HG03378 (cell line): ENCODE results near the gene POLR1A.

ENCODE experiments used
- ATAC-seq: cut with Tn5 transposase; IDR thresholded peaks from one replicate; pipeline ENCODE4 v1.9.1; 2021; ENCODE audit warnings: mild to moderate bottlenecking, moderate library complexity; ENCODE audit not compliant: unreplicated experiment

POLR1A gene

DNA sequence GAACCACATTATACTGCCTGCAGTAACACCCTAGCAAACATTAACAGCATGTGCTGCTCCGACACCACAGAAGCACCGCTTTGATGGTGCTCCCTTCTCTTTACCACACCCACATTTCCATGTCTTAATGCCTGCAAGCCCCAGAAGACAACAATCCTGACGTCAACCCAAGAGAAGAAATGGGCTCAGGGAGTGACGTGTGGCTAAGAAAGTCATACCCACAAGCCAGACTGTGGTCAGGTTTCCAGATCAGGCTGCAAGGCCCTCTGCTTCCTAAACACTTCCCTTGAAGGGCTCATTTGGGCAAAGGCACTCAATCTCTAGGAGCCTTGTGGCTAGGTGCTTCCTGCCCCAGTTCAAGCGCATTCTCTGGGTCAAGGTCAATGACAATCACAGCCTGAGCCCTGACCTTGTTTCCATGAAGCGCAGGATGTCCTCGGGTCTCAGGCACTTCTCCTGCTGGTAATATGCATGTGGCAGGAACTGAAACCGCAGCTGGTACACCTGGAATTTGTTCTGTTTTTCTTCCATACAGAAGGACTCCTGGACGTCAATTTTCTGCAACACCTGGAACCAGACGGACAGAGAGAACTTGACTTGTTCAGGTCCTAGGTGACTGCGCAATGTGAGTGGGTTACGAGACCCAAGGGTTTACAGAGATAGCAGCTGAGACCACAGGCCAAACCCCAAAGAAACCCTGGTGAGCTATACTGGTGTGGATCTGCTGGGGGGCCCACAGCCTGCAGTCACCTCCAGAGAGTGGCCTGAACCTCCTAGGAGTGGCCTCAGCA, 67.2 kb downstream of the POLR1A start:
- no peak for ATAC-seq

DNA sequence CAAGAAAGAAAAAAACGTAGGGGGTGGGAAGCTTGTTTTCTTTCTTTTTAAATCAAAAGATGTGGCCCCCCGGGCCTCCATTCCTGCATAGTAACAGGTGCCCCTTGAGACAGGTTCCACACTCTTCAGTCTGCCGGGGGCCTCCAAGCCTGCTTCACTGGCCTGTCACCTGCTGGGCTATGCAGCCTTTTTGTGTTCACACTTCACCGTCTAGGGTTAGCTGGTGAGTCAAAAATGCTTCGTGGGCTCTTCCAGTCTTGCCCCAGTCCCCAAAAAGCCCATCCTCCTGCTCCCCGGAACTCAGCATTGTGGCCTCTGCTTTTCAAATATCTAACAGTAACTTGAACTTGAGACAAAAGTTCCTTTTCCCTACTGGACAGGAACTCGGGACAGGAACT, 67.9 kb downstream of the POLR1A start:
- no peak for ATAC-seq

DNA sequence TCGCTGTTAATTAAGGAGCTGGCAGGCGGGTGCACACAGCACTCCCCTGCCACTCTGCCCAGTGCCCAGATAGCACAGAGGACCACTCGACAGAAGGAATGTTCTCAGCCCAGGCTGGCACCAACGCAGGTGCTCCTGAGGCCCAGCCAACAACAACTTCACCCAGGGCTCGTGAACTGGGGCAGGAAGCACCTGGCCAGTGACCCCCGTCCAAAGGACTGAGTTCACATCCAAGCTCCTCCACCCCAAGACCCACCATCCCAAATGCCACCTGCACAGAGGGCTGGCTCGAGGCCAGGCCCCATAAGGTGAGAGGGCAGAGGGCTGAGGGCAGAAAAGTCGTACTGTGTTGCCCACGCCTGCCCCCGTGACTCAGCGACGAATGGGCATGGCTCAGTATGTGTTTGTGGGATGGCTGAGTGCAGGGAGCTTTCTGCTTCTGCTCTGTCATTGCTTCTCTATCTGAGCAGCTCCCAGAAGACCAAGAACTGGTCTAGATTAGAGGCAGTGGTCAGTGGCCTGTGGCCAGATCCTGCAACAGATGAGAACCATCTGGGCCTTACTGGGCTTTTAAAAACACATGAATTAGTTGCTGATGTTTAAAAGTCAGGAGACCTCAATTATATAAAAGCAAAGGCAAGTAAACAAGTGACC, 68.4 kb downstream of the POLR1A start:
- no peak for ATAC-seq

DNA sequence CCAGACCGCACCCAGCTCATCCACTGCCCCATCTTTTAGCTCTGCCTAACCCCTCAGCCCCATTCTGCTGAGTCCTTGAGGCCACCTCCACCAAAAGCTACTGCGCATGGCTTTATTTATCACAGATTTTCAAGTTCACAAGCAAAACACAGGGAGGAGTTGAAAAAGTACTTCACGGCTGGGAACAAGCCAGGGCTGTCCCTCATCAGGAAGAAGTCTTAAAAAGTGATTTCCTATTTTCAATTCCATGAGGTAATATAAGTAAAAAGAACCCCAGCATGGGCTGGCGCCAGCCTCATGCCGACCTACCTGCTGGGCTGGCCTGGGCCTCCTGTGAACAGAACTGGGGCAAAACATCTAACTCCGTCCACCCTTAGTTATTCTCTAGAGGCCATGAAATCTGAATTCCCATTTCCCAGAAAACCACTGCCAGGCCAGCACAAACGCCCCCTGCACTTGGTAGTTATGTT, 69.0 kb downstream of the POLR1A start:
- ATAC-seq = no peak

DNA sequence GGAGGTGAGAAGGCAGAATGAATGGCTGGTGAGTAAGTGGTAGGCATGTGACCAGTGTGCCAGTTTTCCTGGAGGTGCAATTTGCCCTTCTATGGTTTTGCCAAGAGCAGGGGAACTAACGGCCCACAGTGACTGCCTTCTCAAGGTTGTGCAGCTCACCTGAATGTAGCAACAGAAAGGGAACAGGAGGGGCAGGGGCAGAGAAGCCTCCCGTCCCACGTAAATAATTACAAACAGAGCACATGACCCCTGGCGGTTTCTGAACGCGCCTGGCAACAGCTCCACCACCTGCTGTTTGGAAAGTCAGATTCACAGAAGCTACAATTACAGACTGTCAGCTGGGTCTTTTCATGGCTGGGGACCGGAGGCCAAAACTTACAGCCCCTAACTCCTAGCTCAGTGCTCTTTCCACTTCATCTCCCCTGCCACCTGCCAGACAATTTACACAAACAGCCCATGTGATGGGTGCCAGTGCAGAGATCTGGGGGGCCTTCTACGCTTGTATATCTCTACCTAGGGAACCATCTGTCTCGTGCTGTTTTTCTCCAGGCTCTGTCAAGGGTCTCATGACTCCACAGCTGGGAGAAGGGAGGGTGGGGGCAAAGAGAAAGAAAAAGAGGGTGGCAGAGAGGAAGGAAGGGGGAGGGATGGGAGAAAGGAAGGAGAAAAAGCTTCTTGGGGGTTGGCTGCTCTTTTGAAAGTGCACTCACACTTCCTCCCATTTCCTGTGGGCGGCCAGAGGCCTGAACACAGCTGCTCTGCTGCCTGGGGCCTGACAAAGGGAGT, 69.6 kb downstream of the POLR1A start:
- ATAC-seq = peak; percentile 60

DNA sequence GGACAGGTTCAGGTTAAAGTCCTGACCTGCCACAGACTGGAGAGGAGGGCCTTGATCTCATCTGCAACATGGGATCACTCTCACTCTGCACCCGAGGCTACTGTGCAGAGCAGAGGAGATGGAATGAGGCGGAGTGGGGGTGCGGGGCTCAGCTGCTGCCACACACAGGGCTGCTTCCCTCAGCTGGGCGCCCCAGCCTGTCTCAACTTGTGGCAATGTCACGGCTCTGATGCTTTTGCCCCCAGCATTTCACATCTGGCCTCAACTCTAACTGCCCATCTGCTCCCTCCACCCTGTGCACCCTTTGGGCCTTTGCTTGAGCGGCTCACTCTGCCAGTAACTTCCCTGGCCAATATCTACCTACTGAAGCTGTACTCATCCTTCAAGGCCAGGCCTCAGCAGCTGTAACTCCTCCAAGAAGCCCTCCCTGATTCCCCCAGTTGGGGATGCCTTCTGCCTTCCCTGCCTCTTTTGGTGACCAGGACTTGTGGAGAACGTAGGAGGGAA, 70.3 kb downstream of the POLR1A start:
- ATAC-seq = no peak

DNA sequence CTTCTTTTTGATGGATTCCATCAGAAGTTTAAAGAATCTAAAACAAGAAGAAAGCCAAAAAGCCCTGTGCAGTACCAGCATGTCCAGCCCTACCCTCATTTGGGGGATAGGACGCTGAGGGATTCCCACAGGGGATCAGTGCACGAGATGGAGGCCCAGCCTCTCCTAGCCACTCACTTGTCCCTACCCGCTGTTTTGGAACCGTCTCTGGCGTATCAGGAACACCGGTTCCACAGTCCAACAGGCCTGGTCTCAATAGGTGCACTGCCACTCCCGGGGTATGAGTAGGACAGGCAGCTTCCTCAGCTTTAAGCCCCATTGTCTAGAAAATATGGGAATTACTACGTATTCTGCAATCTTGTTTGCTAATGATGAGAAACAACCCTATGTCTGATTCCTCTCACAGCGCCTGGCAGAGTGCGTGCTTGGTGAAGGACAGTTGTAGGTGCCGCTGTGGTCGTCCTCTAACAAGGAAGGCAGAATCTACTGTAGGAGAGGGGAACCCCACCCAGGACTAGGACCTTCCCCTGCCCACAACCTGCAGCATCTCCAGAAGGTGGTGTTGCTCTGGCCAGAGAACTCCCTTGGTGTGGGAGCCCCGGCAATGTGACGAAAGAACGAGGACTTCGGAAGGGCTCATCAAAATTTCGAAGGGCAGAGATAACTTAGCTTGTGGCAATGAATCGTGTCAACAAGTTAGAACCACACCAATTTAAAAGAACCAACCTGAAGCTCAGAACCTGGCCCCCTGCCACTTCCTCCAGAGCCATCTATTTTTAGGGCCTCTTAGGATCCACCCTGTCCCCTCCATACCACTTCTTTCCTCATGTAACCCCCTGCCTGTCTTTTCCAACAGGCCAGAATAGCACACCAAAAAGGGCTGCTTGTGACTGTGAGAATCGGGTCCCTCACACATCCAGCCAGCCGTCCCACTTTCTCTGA, 71.7 kb downstream of the POLR1A start:
- ATAC-seq = no peak

DNA sequence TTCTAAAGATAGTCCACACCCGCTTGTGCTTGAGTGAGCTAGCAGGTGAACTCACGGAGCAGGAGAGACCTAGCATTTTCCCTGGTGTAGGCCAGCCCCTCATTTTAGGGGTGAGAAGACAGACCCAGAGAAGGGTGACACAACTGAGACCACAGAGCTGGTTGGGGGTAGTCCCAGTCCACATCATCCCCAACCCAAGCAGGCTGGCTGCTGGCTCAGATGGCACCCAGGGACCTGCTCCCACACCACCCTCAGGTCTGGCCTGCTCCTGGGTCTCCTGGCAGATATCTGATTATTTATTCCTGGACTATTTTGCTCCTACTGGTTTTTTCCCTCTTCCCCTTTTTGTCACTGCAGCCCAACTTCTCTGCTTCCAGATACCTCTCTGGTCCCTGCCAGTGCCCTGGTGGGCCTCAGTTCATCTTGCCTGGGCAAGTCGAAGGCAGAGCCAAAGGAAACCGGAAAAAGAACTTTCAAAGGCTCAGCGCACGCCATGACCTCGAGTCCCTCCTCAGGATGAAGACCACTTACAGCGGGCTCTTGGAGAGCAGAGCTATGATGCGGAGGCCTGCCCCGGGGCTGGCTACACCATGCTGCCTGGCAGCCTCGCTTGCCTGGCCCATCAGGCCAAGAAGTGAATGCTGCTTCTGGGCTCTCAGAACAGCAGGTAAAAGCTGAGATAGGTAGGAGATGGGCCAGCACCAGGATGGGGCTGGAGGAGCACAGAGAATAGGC, 72.7 kb downstream of the POLR1A start:
- no peak for ATAC-seq

DNA sequence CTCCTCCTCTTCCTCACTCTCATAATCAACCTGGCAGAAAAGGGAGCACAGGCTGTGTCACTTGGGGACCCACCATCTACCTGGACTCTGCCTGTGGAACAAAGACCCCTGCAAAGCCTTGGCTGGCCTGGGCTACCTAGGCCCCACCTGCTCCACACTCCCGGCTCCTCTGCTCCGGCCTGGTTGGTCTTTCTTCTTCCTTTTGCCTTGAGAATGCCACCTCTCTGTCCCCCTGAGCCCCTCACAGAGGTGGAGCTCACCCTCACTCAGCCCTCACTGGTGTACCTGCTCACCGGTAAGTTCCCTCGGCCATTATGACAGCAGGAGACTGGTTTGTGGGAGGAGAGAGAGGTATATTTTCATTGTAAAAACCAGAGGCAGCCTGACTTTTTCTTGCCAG, 74.1 kb downstream of the POLR1A start:
- no peak for ATAC-seq

DNA sequence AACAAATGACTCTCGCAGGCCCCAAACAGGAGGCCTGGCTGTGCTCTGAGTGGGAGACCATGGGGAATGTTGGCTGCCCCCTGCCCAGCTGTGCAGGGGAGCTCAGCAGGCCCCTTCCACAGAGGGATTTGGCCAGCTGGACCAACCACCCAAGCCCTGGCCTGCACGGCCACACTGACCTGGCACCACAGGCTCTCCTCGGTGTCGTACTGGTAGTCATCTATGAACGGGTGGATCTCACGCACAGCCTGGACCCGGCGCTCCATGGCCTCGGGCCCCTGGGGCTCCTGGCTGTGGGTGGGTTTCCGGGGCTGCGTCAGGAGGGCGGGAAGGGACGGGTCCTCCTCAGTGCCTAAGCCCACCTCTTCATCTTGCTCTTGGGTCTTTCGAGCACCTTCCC, 74.5 kb downstream of the POLR1A start:
- ATAC-seq = no peak

DNA sequence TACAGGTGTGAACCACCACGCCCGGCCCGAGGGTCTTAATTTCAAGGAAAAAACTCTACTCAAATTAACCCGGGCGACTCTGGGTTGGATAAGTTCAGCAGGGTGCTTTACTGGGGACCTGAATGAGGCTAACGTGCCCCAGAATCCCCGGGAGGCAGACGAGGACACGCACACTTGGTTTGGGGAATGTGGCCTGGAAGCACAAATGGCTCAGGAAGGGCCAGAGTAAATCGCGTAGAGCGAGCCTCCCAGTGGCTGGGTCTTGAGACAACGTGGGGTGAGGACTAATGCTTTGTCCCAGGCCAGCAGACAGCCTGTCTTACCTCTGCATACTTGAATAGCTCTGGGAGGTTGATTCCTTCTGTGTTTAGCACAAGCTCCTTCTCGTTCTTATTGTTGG, 75.8 kb downstream of the POLR1A start:
- no peak for ATAC-seq

DNA sequence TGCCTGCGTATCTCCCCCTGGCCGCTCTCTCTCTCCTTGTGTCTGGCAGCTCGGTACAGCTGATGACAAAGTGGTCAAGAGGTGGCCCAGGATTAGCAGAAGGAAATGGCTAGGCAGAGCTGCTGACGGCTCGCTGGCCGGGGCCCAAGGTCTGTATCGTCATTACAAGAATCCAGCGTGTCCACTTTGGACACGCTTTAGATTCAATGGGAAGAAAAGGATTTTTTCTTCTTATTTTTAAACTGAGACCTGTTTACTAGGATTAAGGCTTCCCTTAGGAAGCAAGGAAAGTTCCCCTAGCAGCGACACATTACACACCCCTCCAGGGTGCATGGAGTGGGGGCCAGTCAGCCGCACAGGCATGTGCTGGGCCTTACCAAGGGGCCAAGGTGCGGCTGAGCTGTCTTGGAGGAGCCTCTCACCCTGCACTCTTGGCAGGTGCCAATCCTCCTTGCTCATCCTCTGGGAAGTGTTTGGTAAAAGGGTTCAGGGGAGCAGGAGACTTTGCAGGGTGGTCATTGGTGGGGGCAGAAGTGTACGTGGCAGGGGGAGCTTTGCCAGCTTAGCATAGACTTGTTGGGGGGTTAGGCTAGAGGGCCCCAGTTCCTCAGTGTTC, 76.8 kb downstream of the POLR1A start:
- ATAC-seq = no peak

DNA sequence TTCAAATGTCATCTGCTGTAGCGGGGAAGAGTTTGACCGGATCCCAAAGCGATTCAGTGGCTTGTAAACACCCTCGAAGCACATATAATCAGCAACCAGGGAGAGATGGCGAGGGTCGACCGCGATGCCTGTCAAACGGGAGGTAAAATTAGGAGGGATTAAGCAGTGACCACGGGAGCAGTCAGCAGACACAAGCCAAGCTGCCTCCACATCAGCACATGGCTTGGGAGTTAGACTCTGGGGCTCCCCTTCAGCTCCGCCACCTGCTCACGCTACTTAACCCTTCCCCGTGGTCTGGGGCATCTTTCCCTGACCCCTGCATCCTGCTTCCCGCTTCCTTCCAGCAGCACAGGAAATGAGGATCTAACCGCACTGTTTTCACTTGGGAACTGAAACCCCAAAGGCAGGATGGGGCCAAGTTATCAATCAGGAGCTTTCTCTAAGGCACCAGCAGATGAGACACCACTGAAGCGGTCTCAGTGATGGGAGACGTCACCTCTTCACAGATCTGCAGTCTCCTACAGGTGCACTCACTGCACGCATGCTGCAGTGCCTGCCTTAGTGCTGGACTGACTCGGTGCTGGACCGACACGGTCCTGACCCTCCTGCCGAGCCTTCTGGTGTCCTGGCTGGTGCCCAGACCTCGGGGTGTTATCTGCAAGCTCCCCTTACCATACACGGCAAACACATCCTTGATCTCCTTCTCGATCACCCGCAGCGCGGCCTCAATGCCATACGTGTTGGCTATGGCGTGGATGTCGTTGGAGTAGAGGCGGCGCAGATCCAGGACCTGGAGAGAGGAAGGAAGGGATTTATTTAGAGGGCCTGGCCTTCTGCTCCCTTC, 77.5 kb downstream of the POLR1A start:
- ATAC-seq = no peak

DNA sequence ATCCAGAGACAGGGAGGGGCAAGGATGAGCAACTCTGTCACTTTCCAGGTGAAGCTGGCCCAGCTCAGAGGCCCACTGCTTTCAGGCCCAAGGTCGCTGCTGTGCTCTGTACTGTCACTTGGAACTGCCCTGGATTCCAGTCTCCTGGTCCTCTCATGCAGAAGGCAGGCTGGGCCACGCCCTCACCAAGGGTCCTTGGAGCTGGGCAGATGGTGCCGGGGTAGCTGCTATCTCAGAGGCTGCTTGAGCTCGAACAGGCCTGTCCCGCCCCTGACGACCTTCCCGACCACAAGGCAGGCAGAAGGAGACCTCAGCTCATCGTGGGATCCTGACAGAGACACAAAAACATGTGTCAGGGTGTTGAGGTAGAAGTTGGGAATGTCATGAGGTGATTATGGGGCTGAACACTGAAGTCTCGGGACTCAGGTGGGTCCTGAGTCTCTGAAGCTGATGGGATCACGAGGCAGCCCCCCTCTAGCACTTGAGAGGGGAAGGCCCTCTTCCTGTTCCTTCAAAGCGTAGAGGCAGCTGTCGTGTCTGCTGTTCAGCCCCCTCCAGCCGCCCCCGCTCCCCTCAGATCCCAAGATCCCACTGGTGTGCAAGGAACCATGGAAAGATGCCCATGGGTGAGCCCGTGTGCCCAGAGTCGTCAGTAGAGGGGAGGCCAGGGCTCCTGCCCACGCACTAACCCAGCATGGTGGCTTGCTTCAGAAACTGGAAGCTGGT, 78.3 kb downstream of the POLR1A start:
- no peak for ATAC-seq

DNA sequence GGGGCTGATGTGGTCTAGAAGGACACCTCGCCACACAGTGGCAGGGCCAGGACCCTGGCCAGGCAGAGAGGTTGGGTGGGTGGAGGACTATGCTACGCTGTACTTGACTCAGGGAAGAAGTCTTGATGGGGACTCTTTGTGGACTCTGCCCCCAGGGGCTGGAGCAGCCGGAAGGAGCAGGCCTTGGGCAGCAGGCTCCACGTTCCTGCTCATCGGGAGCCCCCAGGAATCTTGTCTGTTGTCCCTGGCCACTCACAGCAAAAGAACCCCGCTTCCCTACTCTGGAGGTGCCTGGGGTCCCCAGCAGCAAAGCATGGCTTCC, 79.0 kb downstream of the POLR1A start:
- no peak for ATAC-seq

DNA sequence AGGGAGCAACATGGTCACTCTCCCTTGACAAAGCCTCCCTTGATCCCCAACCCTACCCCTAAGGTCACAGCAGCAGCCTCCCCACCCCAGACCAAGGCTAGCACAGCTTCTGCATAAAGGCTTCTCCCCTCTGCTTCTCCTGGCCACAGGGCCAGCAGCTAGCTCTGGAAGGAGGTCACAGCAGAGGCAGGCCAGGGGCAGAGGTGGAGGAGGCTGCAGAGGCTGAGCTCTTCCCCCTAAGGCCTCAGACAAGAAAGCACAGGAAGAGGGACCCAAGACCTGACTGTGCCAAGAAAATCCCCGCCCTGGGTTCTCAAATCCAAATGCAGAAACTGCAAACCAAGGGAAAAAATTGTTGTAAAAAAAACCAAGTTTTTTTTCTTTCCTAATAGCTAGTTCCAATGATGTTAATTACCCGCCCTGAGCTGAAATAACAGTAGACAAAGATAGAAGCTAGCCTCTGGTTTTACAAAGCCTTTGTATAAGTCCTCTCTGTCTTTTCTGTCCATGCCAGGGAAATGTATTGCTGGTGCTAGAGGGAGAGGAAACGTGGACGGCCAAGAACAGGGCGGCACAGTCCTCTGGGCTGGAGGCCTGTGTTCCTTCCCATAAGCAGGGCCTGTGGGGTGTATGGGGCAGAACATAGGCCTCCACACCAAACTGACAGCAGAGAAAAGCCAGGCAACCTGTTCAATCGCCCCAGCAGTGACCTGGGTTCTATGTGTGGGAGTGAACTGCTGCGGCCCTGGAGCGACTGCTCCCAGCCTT, 79.5 kb downstream of the POLR1A start:
- no peak for ATAC-seq

DNA sequence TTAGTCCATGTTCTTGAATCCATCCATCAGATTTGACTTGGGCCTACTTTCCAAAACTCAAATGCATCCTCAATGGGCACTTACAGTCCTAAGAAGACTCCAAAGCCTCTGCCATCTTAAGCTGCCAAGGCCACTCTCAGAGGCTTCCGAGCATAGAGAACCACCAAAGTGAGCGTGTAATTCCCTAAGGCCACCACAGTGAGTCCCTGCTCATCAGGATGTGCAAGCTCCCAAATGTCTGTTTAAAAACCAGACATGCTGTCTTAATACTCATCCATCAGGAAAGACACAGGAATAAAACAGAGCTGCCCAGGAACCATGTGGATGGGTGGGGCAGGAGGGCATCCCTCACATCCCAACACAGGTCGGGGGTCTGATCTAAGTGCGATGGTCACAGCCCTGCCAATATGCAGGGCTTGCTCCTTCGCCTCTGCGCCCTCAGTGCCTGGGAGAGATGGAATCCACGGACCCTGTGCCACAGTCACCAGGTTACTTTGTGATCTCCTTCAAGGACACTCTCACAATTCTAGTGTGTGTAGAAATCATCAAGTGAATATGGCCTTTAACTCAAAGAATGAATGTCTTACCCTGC, 80.4 kb downstream of the POLR1A start:
- no peak for ATAC-seq
